ENCODE measurements around the gene PRR22. TPM values are rescaled to one million over a fixed set of nuclear protein-coding genes. Genes with fewer than 3 reads are reported as not detected.
"Not testable (repeated sequence)": the region's sequence is repeated elsewhere in the genome, so short reads cannot be mapped to it uniquely, and the experiment has no call there.

PRR22 gene
- total RNA-seq, 1 donor from 2014 or later: 3.1 TPM

GRCh38 chr19:5786593-5787408 lies 2.3 kb upstream of the PRR22 start:
- no peak overlapping the region for H3K4me3 Mint-ChIP-seq (ENCODE audit: unreplicated experiment)
- peaks cover 7% of the 10 kb centered on the region for H3K4me1 Mint-ChIP-seq (ENCODE audit: unreplicated experiment)
- H3K27me3 Mint-ChIP-seq (ENCODE audit: unreplicated experiment): no peaks in the 10 kb centered on the region
- no peaks in the 10 kb centered on the region for H3K9me3 Mint-ChIP-seq (ENCODE audit: unreplicated experiment)
- H3K36me3 Mint-ChIP-seq (ENCODE audit: unreplicated experiment): peaks cover 17% of the 10 kb centered on the region
- H3K27ac Mint-ChIP-seq (ENCODE audit: unreplicated experiment): no peak overlapping the region
- no peak for DNase-seq (ENCODE audit: extremely low spot score, unreplicated experiment)
- TF ChIP-seq, protein P1, sequence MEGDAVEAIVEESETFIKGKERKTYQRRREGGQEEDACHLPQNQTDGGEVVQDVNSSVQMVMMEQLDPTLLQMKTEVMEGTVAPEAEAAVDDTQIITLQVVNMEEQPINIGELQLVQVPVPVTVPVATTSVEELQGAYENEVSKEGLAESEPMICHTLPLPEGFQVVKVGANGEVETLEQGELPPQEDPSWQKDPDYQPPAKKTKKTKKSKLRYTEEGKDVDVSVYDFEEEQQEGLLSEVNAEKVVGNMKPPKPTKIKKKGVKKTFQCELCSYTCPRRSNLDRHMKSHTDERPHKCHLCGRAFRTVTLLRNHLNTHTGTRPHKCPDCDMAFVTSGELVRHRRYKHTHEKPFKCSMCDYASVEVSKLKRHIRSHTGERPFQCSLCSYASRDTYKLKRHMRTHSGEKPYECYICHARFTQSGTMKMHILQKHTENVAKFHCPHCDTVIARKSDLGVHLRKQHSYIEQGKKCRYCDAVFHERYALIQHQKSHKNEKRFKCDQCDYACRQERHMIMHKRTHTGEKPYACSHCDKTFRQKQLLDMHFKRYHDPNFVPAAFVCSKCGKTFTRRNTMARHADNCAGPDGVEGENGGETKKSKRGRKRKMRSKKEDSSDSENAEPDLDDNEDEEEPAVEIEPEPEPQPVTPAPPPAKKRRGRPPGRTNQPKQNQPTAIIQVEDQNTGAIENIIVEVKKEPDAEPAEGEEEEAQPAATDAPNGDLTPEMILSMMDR (IDR thresholded peaks at IDR 0.05): no peak

DNA sequence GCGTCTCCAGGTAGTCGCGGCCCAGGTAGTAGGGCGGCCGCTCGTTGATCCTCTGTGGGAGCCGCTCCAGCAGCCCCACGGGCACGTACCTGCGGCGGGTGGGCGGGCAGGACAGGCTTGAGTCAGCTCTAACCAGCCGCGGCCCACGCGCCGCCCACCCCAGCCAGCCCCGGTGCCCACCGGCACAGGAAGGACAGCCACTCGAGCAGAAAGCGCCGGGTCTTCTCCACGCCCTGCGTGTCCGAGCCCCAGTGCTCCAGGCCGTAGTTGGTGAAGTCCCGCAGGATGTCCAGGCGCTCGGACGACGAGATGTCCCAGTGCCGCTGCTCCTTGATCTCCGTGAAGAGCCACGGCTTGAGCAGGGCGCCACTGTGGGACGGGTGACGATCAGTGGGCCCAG lies 877 bp upstream of the PRR22 start:
- H3K9me3 Mint-ChIP-seq (ENCODE audit: unreplicated experiment): no peaks in the 10 kb centered on the region
- H3K27ac Mint-ChIP-seq (ENCODE audit: unreplicated experiment): no peak overlapping the region
- H3K27me3 Mint-ChIP-seq (ENCODE audit: unreplicated experiment): no peaks in the 10 kb centered on the region
- TF ChIP-seq, protein P1 (IDR thresholded peaks at IDR 0.05): no peak
- H3K36me3 Mint-ChIP-seq (ENCODE audit: unreplicated experiment): peaks cover 16% of the 10 kb centered on the region
- DNase-seq (ENCODE audit: extremely low spot score, unreplicated experiment): no peak
- H3K4me1 Mint-ChIP-seq (ENCODE audit: unreplicated experiment): peaks cover 5% of the 10 kb centered on the region
- no peak overlapping the region for H3K4me3 Mint-ChIP-seq (ENCODE audit: unreplicated experiment)

DNA sequence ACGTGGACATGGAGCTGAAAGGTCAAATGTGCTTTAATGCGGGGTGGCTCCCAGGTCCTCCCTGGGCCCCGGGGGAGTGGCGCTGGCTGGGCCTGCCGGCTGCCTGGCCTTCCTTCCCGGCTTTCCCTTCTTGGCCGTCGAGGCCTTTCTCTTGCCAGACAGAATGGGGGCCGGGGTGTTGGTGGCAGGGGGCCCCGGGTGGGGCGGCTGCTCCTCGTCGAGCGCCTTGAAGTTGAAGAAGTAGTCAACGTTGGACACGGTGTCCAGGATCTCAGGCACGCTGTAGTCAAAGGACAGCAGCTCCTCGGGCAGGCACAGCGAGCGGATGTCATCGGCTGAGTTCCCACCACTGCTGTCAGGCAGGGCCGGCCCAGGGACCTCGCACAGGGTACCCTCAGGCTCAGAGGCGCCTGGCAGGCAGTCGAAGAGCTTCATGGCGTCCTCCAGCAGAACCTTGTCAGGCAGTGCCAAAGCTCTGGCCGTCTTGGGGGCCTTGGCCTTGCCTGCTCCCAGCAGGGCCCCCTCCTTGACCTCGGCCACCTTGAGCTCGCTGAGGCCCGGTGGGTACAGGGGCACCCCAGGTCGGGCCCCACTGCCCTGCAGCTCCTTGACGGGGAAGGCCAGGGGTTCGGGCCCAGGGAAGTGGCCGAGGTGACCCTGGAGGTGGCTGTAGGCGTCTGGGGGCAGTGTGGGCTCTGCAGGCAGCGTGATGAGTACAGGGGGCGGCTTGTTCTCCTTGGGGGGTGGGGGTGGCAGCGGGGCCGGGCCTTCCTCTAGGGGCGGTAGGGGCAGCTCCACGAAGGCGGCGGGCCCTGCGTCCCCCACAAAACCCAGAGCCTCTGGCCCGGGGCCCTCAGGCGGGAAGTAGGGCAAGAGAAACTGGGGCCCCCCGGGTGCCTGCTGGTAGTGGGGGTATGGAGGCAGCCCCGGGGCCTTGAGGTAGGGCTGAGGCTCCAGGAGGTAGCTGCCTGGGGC lies 1.3 kb downstream of the PRR22 start:
- DNase-seq (ENCODE audit: extremely low spot score, unreplicated experiment): no peak
- Mint-ChIP-seq H3K4me1 (ENCODE audit: unreplicated experiment) (no peaks in the 10 kb centered on the region), H3K9me3 (ENCODE audit: unreplicated experiment) (no peaks in the 10 kb centered on the region), H3K4me3 (ENCODE audit: unreplicated experiment) (no peak overlapping the region), H3K36me3 (ENCODE audit: unreplicated experiment) (peaks cover 9% of the 10 kb centered on the region), H3K27me3 (ENCODE audit: unreplicated experiment) (no peaks in the 10 kb centered on the region), H3K27ac (ENCODE audit: unreplicated experiment) (no peak overlapping the region)
- TF ChIP-seq, protein P1 (IDR thresholded peaks at IDR 0.05): no peak

GRCh38 chr19:5782322-5782721 lies 2.2 kb downstream of the PRR22 start:
- DNase-seq (ENCODE audit: extremely low spot score, unreplicated experiment): no peak
- Mint-ChIP-seq H3K4me3 (ENCODE audit: unreplicated experiment) (no peak overlapping the region), H3K4me1 (ENCODE audit: unreplicated experiment) (no peaks in the 10 kb centered on the region), H3K27me3 (ENCODE audit: unreplicated experiment) (no peaks in the 10 kb centered on the region), H3K9me3 (ENCODE audit: unreplicated experiment) (no peaks in the 10 kb centered on the region), H3K36me3 (ENCODE audit: unreplicated experiment) (peaks cover 7% of the 10 kb centered on the region), H3K27ac (ENCODE audit: unreplicated experiment) (no peak overlapping the region)
- TF ChIP-seq, protein P1 (IDR thresholded peaks at IDR 0.05): no peak

- H3K4me3 Mint-ChIP-seq (ENCODE audit: unreplicated experiment); H3K4me1 Mint-ChIP-seq (ENCODE audit: unreplicated experiment); H3K9me3 Mint-ChIP-seq (ENCODE audit: unreplicated experiment); H3K27me3 Mint-ChIP-seq (ENCODE audit: unreplicated experiment); DNase-seq (ENCODE audit: extremely low spot score, unreplicated experiment); H3K27ac Mint-ChIP-seq (ENCODE audit: unreplicated experiment); H3K36me3 Mint-ChIP-seq (ENCODE audit: unreplicated experiment): not testable (repeated sequence)
Measured at GRCh38 chr19:5780916-5781315, 3.6 kb downstream of the PRR22 start.
